MM.1S (cell line): ENCODE measurements around the gene ACP1.

Experiments
- CTCF ChIP-seq: fragments of 300-600 bp; sonication (generic); IDR thresholded peaks from 2 replicates; pipeline ENCODE4 v1.5.1; 2016; ENCODE audit warnings: antibody characterized with exemption, low read length, mixed read lengths
- EZH2phosphoT487 ChIP-seq: fragments of 300-600 bp; sonication (generic); IDR thresholded peaks from 2 replicates; pipeline ENCODE4 v1.6.1; 2018; ENCODE audit warnings: antibody characterized with exemption, low read length

GRCh38 chr2:283996-284794, 19.4 kb downstream of the ACP1 start:
- TF ChIP-seq CTCF, result no peak
- no peak for TF ChIP-seq EZH2phosphoT487
